HG03280 (cell line): ENCODE results near the gene IQGAP2.

Experiments
- ATAC-seq: cut with Tn5 transposase; IDR thresholded peaks from one replicate; pipeline ENCODE4 v1.9.1; 2021; ENCODE audit warnings: mild to moderate bottlenecking, moderate library complexity; ENCODE audit not compliant: unreplicated experiment

Gene IQGAP2

DNA sequence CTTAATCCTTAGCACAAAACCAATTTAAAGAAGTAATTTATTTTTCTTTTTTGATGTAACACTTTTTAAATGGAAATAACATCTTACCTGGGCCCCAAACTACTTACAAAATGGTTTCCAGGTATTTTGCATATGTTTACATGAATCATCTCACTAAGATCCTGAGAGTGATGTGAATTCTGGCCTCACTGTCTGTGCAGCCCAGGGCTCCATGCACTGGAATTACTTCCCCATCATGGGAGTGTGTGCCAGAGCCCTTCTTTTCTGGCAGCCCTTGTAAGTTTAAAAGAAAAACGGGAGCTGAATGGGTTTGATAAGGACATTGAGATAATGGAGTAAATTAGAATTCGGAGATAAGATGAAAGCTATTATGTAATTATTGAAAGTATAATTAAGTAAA is 300.6 kb downstream of the IQGAP2 start:
- ATAC-seq: no peak

DNA sequence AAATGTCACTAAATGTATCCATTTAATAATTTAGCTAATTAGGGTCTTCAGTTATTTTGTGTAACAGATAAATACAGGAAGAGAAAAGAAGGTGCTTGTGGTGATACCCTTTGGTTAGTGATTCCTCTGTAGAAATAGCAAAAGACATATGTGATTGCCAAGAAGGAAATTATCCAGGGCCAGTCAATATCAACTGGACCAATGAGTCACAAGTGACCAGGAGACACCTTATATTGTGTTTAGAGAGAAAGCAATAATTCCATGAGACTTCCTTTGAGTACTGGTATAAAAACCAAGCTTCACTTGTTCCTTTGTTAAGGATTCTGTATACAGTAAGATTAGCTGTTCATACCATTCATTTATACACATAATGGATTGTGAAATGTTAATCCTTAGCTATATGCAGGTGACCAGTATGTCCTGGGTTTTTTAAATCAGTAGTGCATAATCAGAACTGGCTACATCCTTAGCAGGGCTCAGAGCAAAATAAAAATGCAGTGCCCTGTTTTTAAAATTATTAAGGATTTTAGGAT is 301.1 kb downstream of the IQGAP2 start:
- no peak for ATAC-seq

DNA sequence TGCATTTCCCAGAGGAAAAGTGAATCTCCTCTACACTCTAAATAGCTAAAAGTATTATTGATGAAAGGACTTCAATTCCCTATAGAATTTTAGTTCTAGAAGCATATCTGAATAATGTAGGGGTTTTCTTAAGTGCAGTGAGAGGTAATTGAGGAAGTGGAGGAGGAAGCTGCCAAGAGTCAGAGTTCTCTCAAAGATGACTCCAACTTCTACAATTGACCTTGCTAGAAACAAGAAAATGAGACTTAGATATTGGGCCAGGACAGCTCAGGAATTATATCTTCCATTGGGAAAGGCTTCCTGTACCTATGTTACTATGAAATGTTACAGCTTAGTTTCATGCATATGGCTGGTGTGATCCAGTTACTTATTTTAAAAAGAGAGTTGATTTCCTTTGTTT is 302.5 kb downstream of the IQGAP2 start:
- ATAC-seq: no peak

DNA sequence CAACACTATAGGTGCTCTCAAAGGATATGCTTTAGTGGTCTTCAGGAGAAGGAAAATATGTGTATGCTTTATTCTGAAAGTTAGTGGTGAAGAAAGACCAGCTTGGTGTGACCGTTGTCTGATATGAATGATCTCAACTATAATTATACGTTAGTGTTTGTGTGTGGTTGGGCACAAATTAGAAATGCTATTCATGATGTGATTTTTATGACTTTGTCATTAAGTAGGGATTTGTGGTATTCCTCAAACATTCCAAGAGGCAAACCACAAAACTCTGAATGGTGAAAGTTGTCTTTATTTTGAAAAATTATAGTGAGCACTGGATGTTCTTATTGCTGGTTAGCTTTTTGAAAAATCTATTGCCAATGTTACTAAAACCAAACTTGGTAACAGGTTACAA is 306.7 kb downstream of the IQGAP2 start:
- no peak for ATAC-seq

DNA sequence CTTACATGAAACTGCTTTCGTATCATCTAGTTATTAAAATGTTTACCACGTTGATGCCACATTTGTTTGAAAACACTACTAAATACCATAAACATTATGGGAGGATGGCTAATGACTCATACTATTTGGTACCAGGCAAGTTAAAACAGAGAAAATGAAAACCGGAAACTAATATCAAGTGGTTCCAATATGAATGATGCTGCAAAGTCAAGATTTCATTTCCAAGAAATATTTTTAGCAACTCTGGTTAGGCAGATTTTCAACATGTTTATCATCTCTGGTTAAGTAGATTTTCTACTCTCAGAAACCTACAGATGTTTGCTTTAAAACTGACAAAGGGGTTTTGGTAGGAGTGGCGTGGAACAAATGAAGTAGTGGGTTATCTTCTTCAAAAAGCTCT is 307.9 kb downstream of the IQGAP2 start:
- ATAC-seq: no peak

DNA sequence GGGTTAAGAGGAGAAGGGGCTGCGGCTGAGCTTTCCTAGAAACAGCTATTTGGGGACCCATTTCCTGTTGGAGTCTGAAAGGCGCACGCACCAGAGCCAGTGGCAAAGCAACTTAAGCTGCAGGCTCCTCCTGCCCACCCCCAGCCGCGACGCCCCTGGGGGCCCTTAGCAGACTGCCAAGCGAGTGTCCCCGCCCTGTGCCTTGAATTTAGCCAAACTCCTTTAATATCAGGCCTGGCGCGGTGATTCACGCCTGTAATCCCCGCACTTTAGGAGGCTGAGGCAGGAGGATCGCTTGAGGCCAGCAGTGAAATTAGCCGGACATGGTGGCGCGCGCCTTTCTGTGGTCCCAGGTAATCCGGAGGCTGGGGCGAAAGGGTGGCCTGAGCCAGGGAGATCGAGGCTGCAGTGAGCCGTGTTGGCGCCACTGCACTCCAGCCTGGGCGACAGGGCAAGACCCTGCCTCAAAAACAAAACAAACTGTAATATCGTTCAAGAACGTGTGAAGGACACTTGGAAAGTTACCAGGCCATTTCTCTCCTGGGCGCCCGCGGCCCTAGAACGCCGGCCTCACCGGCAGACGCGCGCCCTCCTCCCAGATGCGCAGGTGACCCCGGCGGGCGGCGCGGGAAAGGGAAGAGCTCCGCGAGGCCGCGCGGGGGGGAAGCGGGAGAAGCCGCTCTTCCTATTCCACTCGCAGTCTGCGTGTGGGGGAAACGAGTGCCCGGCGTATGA is 311.8 kb downstream of the IQGAP2 start:
- ATAC-seq: no peak

DNA sequence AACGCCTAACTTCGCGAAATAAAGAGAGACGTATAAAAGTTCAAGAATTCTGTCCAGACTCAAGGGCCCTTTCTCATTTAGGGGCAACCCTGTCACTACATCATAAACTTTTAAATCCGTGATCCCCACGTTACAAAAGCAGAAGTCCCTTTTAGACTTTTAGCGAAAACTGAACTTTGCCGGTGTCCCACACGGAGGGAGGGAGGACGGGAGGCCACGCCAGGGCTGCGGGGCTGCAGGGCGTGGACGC is 312.3 kb downstream of the IQGAP2 start:
- no peak for ATAC-seq

DNA sequence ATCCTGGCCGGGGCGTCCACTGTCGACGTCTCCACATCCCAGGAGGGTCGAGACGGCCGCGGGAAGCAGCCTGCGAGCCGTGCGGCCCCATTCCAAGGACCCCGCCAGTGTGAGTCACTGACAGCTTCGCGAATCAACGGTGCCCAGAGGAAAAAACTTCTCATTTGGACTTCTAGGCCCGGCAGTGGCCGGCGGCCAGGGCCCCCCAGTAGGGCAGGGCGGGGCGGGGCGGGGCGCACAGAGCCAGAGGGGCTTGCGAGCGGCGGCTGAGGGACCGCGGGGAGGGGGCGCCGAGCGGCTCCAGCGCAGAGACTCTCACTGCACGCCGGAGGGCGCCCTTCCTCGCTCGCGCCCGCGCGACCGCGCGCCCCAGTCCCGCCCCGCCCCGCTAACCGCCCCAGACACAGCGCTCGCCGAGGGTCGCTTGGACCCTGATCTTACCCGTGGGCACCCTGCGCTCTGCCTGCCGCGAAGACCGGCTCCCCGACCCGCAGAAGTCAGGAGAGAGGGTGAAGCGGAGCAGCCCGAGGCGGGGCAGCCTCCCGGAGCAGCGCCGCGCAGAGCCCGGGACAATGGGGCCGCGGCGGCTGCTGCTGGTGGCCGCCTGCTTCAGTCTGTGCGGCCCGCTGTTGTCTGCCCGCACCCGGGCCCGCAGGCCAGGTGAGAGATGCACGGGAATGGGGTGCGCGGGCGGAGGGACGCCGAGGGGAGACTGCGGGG is 312.8 kb downstream of the IQGAP2 start, which contains the start of gene F2R:
Gene F2R, plus strand, starts transcription at position 391 of the 720 bp plus-strand sequence. Its CDS starts 182 bp downstream, at position 573.
- peak; percentile 65 for ATAC-seq

DNA sequence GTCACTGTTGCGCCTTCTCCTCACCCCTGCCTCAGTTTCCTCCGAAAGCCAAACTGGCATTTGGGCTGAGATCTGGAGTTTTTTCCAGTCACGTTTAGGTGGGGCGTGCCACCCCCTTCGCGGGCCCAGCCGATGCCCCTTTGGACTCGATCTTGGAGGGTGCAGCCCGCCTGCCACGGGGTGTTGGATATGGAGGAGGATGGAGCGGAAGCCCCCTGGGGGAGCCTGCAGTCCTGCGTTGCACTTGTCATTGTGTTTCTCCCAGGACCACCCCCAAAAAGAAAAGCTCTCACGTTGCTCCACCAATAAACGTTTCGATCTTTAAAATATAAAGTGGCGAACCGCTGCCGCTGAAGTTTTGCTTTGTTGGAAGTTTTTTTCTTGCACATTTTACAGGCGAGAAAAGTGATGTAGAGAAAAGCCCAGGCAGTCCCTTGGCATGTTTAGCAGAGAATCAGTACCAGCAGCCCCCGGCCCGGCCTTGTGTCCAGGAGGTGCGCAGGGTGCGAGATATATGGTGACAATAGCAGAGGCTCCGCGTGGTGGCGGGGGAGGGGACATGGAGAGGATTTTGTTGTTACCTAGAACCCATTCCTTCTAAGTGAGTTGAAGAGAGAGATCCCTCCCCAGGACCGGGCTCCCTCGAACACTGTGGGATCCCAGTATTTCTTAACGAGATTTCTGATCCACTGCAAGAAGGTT is 313.5 kb downstream of the IQGAP2 start:
- no peak for ATAC-seq

DNA sequence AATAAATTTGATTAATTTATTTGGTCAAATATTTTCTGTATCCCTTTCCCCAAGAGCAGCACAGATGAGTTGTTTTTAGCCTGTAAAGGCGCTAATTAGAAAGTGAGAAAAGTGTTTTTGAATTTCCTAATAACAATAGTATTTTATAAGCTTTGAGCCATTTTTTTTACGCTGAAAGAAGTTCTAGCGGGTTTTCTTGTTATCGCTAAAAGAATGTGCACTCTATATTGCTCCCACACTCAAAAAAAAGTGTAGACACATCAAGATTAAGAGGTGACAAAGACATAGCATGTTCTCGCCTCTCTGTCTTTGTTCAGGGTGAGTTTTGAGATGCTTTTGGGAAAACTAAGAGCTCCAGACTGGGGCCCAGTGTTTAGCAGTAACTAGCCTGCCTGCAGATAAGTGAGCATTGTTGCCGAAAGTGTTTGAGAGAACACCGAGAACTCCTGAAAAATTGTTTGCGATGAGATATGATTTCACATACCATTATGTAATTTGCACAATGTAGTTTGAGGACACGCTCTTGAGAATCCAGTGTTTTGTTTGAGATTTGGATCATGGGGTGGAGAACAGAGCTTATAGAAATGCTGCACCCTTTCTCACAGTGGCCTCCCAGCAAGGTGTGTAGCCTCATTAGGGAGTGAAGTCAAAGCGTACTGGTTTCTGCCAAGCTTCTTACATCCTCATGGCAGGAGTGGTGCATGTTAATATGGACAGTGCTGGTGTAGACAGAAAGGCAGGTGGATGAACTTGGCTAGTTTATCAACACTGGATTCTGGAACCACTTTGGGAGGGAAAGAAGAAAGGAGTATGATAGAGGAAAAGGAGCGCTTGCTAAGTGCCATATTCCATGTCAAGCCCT is 314.4 kb downstream of the IQGAP2 start:
- no peak for ATAC-seq

DNA sequence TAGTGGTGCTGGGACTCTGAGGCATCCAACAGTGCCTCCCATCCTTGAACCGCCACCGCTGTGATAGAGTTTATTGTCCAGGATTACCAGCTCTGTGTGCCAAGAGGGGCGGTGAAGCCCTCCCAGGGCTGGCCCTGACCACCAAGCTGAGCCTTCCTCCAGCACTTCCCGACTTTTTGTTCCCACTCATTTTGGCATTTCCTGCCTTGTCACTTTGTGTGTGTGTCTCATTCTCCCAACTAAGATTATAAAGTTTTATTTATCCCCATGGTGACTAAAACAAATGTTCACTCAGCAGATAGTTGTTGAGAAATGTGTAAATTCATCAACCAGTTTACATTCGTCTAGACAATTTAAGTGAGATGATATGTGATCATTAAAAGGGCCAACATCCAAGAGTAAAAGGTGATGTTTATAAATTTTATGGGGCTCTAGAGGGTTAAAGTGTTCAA is 315.3 kb downstream of the IQGAP2 start:
- no peak for ATAC-seq

DNA sequence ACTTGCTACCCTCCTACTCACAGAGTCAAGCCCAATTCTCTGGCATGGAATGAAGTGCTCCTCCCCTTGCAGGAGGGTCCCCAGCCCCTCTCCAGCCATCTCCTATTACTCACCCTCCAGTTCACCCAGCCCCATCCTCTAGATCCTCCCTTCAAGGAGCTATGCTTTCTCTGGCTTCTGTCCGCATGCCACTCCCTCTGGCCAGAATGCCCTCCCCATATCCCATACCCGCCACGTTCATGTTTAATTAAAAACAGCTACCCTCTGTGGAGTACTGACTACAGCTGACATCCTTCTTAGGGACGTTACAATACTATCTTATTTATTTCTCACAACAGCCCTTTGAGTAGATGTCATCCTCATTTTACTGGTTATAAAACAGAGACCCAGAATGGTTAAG is 315.8 kb downstream of the IQGAP2 start:
- ATAC-seq: no peak

DNA sequence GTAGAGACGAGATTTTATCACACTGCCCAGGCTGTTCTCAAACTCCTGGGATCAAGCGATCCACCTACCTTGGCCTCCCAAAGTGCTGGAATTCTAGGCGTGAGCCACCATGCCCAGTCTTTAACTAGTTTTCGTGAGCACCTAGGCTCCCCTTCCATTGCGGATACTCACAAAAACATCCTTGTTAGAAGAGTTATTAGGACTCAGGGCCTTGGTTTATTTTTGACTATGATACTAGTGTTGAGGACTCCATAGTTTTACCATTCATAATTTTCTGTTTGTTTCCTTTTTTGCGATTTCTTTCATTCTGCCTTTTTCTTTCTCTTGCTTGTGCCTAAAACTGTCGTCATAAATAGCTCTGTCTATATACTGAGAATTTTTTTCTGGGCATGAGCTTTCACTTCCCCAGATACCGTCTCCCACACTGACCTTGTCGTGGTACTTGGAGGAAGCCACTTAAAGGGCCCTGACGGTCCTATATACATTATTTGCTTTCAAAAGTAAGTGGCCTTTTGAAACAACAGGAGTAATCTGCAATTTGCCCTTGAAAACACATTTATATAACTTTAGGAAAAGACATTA is 318.0 kb downstream of the IQGAP2 start:
- ATAC-seq: peak; percentile 90

DNA sequence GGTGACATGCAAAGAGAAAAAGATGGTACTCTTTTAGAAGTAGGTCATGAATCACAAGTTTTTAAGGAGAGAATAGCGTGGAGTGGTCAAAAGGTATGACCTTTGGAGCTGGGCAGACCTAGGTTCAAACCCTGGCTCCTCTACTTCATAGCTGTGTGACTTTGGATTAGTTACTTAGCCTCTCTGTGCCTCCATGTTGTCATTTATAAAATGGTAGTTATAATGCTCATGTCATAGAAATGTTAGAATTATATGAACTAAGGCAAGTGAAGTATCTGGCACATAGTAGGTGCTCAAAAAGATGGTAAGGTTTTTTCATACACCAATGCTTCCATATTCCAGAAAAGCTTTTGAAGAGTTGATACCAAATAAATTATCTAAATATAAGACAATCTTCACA is 320.2 kb downstream of the IQGAP2 start:
- ATAC-seq: no peak

DNA sequence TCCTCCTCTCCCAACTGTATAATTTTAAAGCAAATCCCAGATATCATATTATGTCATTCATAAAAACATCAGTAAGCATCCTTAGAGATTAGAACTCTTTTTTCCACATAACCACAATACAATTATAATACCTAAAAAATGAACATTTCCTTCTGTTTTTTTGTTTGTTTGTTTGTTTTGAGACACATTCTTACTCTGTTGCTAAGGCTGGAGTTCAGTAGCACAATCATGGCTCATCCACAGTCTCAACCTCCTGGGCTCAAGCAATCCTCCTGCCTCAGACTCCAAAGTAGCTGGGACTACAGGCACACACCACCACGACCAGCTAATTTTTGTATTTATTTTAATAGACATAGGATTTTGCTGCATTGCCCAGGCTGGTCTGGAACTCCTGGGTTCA is 320.8 kb downstream of the IQGAP2 start:
- ATAC-seq: no peak

DNA sequence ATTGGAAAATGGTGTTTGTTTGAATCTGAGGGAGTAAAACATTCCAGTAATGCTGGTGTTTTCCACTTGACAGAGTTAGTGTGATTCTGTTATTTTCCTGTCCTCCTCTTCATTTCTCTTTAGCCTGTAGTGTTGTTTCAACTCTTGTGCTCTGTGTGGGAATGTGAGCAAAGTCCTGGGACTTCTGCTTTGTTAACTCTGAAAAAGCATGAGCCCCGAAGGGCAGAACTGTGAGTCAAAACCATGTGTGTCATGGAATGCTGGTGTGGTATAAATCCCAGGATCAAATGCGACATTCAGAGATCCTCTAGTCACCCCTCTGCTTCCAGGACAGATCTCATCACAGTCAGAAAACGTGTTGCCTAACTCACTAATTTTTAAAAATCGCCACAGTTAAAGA is 321.8 kb downstream of the IQGAP2 start:
- ATAC-seq: no peak

DNA sequence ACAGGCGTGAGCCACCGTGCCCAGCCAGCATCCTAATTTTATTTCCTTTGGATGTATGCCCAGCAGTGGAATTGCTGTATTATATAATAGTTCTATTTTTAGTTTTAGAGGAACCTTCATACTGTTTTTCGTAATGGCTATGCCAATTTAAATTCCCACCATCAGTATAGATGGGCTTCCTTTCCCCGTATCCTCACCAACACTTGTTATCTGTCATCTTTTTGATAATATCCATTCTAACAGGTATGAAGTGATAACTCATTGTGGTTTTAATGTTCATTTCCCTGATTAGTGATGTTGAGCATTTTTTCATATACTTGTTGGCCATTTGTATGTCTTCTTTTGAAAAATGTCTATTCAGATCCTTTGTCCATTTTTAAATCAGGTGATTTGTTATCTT is 325.9 kb downstream of the IQGAP2 start:
- ATAC-seq: no peak

DNA sequence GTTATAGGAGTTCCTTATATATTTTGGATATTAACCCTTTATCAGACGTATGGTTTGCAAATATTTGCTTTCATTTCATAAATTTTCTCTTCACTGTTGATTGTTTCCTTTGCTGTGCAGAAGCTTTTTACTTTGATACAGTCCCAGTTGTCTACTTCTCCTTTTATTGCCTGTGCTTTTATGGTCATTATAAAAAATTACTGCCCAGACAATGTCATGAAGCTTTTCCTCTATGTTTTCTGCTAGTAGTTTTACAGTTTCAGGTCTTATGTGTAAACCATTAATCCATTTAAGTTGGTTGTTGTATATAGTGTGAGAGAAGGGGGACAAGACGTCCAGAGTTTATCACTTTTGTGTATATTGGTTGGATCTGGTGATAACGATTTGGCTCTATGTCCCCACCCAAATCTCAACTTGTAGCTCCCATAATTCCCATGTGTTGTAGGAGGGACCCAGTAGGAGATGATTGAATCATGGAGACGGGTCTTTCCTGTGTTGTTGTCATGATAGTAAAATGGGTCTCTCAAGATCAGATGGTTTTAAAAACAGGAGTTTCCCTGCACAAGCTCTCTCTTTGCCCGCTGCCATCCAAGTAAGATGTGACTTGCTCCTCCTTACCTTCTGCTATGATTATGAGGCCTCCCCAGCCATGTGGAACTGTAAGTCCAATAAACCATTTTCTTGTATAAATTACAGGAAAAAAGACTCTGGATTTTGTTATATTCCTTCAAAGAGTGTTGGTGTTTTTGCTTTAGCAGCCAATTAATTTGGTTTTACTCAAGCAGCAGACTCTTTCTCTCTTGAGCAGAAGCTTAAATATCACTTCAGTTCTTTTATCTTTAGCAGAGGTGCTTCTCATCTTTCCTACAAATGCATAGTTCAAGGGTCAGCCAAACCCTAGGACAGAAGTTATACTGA is 326.5 kb downstream of the IQGAP2 start:
- ATAC-seq: no peak

DNA sequence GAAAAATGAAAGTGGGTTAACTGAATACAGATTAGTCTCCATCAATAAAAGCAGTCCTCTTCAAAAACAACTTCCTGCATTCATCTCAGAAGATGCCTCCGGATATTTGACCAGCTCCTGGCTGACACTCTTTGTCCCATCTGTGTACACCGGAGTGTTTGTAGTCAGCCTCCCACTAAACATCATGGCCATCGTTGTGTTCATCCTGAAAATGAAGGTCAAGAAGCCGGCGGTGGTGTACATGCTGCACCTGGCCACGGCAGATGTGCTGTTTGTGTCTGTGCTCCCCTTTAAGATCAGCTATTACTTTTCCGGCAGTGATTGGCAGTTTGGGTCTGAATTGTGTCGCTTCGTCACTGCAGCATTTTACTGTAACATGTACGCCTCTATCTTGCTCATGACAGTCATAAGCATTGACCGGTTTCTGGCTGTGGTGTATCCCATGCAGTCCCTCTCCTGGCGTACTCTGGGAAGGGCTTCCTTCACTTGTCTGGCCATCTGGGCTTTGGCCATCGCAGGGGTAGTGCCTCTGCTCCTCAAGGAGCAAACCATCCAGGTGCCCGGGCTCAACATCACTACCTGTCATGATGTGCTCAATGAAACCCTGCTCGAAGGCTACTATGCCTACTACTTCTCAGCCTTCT is 329.4 kb downstream of the IQGAP2 start:
- ATAC-seq: no peak
